Endometrial microvascular endothelial cells (primary cell): ENCODE measurements around the gene IRF5. TPM values are rescaled to one million over a fixed set of nuclear protein-coding genes. Genes with fewer than 3 reads are reported as not detected.
"Not testable (repeated sequence)": the region's sequence is repeated elsewhere in the genome, so short reads cannot be mapped to it uniquely, and the experiment has no call there.

Experiments used
- in situ Hi-C: cut with HindIII; loops from 2 replicates; pipeline ENCODE4 v1.10.0; 2017; ENCODE audit warnings: low sequenced_read_pairs, low pct_unique_long_range_greater_than_20kb; ENCODE audit errors: inconsistent ontology term
- total RNA-seq: library from RNA; depleted of rRNA; stranded (reverse); fragments of >200 nt; gene quantifications from one replicate; pipeline ENCODE4 v1.2.3, GENCODE V29; 2015; ENCODE audit errors: inconsistent ontology term

Gene IRF5
- total RNA-seq, 1 donor from 2014 or later = 1.9 TPM

DNA sequence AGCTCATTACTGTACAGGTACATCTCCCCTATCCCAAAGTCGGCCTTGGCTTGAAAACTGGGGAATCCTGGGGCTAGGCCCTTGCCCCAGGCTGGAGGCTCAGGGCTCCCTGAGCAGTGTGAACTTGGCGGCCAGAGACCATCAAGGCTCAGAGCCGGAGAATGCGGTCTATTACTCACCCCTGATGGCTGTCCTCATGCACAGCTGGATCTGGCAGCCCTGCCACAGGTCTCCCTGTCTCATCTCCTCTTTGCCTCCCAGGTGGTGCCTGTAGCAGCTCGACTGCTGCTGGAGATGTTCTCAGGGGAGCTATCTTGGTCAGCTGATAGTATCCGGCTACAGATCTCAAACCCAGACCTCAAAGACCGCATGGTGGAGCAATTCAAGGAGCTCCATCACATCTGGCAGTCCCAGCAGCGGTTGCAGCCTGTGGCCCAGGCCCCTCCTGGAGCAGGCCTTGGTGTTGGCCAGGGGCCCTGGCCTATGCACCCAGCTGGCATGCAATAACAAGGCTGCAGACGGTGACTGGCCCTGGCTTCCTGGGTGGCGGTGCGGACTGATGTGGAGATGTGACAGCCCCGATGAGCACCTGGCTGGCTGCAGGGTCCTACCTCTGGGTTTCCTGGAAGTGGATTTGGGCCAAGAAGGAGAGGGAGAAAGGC is 10.7 kb downstream of the IRF5 start:
- in situ Hi-C loops = no loop called here

DNA sequence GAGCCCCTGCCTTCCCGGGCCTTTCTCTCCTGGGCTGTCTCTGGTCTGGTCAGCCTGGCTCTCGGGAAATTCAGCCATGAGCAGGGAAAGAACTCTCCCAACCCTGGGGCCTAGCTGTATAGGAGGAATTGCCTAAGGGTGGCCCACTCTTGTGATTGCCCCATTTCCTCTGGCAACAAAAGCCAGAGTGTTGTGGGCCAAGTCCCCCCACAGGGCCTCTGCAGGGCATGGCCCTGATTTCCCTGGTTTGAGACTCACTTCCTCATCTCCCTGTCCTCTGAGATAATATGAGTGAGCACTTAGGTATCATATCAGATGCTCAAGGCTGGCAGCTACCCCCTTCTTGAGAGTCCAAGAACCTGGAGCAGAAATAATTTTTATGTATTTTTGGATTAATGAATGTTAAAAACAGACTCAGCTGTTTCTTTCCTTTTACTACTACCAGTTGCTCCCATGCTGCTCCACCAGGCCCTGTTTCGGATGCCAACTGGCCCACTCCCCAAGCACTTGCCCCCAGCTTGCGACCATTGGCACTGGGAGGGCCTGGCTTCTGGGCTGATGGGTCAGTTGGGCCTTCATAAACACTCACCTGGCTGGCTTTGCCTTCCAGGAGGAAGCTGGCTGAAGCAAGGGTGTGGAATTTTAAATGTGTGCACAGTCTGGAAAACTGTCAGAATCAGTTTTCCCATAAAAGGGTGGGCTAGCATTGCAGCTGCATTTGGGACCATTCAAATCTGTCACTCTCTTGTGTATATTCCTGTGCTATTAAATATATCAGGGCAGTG is 11.4 kb downstream of the IRF5 start:
- in situ Hi-C loops = no loop called here

DNA sequence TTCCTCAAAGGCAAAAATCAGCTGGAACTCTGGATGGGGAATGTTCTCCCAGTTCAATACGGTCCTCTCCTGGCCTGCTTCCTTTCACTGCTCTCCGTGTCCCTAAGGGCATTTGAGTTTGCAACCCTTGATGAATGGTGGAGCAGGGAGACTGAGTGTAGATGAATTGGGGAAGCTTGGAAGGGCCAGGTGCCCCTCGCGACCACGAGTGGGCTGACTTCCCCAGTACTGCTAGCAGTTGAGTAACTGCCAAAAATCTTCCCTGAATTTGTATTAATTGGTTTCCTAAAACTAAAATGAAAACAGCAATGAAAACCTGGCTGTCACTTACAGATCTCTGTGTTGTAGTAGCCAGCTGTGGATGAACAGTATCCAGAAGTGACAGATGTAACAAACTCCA is 13.6 kb downstream of the IRF5 start:
- in situ Hi-C loops = no loop called here

DNA sequence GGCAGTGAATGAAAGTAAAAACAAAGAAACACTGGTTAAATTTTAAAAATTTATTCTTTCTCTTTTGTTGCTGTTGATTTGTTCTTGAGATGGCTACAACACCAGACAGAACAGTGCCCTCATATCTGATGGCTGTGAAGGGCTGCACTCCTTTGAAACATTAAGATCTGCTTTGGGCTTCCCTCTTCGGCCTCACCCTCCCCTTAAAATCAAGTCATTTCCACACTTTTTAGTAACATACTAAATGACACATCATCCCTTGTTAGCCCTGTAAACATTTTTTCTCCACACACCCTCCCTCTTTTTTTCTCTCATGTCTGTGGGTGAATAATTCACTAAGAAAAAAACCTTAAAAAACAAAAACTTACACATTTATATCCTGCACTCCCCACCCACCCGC is 16.4 kb downstream of the IRF5 start:
- in situ Hi-C loops = no loop called here

DNA sequence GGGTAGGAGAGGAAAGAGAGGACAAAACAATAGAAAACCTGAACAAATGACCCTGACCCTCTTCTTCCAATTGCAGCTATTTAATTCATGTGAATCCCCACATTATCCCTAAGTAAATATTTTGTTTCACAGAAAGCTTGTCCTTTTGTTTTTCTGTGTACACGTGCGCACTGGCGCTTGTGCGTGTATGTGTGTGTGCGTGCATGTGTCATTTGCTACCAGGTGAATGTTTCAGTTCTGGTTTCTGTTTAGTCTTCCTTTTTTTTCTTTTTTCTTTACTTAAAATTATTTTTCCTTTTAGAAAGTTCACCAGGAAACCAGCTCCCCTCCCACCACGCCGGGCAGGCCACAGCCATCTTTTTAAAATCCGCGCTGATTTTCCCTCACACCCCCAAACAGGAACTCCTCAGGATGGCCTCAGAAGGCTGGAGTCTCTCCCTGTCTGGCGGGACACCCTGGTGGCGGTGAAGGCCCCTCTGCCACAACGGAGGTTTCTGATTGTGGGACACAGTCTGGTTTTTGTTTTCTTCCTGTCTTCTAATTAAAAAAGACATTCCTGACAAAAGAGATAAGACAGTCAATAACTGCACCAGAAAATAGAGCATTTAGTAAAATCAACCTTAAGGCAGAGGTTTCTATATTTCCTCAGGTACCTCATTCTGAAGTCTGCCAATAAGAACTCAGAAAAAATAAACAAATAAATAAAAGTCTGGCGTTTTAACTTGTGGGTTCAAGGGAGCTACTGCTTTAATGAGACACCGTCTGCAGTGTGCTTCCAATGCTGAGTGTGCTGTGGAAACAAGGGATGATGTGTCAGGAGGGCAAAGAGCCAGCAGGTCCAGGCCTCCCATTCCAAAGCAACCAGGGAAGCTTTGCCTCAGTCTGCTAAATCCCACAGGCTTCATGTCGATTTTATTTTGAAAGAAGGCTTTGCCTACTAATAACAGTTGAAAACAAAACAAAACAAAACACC is 17.4 kb downstream of the IRF5 start:
- in situ Hi-C loops = no loop called here

DNA sequence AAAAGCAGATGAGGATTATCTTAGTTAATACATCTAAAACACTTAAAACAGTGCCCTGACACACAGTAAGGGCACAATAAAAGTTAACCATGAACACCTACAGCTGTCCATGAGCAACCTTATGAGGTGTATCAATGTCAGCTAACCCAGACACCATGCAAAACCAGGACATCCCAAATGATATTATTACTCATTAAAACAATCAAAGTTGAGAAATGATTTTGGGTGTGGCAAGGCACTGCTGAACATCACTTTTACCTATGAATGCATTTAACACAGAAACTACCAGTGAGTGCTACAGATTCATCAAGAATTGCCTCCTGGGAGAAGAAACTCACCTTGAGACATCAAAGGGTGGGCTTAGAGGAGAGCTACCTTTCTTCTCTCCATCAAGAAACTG is 18.3 kb downstream of the IRF5 start:
- in situ Hi-C loops = no loop called here

DNA sequence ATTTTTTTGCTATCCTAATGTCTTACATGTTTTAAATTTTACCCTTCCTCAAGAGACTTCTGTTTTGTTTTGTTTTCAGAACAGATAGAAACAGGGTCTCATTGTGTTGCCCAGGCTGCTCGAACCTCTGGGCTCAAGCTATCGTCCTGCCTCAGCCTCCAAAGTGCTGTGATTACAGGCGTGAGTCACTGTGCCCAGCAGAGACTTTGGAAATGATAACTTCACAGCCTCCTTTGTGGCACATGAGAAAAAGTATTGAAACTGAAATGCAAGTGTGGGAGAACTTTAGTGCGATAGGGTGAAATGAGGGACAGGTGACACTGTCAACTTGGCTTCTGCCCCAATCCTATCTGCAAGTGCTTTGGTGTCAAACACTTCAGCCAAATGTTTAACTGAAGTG is 21.6 kb downstream of the IRF5 start:
- in situ Hi-C loops = no loop called here

DNA sequence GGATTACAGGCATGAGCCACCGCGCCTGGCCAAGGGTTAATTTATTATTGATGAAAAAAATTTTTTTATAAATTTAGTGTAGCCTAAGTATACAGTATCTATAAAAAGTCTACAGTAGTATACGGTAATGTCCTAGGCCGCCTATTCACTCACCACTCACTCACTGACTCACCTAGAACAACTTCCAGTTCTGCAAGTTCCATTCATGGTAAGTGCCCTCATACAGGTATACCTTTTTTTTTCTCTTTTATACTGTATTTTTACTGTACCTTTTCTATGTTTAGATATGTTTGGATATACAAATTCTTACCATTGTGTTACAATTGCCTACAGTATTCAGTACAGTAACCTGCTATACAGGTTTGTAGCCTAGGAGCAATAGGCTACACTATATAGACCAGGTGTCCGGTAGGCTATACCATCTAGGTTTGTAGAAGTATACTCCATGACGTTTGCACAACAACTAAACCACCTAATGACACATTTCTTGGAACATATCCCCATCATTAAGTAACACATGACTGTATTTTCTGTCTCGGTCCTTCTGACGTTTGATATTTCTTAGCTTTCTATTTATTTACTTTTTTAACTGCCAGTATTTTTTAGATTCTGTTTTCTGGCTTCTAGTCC is 23.4 kb downstream of the IRF5 start:
- in situ Hi-C loops = no loop called here

DNA sequence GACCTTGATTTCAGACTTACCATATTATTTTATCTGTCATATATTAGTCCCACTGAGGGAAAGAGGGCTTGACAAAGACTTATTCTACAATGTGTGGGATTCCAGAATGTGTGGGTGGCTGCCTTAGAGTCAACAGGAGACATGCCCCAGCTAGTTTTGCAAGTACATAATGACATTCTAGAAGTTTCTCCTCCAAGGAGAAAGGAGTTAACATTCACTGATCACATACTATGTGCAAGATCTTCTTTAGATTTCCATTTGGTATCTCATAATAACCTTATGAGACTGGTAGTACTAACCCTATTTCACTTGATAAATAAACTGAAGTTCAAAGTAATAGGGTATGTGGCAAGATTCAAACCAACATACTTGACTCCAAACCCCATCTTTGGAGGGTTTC is 25.2 kb downstream of the IRF5 start:
- in situ Hi-C loops = no loop called here

DNA sequence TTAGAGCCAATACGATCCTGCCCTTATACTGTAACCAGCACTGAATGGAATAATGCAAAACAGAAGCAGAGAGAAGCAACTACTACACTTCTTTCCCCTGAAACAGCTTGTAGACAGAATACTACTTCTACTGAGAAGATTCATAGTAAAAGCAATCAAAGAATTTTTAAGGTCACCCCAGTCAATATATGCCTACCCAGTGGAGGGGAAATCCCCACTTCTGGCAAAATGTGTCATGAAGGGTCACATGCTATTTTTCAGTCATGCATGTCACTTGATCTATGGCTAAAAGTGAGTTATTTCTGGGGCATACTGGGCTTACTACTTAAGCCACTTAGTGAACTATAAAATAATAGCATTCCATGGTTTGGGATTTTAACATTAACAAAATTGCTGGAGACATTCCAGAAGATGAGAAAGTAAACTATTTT is 25.6 kb downstream of the IRF5 start:
- in situ Hi-C loops = no loop called here

DNA sequence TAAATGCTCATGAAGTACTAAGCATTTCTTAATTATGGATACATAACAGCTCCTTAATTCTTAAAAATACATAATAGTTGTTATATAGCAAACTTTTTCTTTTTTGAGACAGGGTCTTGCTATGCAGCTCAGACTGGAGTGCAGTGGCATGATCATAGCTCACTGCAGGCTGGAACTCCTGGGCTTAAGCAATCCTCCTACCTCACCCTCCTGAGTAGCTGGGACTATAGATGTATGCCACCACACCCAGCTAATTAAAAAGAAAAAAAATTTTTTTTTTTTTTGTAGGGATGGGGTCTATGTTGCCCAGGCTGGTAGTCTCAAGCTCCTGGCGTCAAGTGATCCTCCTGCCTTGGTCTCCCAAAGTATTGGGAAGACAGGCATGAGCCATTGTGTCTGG is 30.9 kb downstream of the IRF5 start:
- in situ Hi-C loops = no loop called here

DNA sequence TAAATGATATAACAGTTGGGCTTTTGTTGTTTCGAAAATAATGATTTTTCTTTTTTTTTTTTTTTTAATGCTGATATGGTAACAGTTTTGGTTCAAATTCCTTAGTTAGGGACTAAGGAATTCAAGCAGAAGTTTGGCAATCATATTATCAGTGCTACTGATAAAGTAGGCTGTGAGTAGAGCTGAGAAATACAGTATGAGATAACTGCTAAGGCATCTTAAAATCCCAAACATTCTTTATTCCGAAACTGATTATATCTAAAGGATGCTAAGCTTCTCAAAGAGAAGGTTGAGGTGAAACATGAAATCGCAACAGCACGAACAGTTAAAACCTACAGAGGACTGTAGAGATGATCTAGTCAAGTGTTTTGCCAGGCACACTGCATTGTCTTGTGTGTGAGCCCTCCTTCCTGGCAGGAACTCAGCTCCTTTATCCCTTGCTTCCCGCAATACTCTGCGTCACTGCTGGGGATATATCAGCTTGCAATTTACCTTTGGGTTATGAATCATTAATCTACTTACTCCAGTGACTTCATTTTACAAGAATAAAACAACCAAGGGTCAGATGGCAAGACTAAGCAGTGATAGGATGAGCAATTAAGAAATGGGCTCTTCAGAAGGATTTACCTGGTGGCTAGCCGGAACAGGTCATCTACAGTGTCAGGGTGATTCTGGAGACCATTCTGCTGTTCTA is 36.7 kb downstream of the IRF5 start:
- in situ Hi-C loops = no loop called here

DNA sequence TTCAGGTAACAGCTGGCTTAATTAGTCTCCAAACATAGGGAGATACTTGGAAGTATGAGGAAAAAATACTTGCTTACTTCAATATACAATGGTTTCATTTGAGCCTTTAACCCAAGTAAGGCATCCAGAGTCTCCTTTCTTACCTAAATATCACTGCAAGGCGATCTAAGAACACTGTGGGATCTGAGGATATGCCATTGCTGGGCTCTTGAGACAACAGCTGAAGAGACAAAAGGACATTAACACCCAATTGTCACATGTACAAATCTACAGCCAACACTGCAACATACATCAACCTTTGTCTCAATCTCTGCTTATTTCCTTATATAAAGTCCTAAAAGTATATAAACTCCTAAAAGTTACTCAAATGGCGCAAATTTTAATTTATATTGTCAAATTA is 44.4 kb downstream of the IRF5 start:
- in situ Hi-C loops = no loop called here

DNA sequence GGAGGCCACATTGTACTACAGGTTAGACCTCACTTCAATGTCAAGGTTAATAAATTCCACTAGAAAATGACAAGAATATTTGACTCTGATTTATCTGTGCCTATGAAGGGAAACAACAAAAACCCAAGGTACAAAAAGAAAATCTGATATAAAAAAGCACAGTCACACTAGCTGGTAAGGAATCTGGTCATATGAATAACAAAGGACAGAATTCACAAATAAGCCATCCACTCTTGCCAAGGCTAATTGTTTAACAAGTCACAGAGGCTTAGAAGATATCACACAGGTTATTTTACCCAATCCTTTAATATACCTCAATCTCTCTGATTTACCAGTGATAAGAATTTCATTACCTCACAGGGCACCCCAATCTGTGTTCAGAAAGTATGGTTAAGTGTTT is 47.9 kb downstream of the IRF5 start:
- in situ Hi-C loops = no loop called here

DNA sequence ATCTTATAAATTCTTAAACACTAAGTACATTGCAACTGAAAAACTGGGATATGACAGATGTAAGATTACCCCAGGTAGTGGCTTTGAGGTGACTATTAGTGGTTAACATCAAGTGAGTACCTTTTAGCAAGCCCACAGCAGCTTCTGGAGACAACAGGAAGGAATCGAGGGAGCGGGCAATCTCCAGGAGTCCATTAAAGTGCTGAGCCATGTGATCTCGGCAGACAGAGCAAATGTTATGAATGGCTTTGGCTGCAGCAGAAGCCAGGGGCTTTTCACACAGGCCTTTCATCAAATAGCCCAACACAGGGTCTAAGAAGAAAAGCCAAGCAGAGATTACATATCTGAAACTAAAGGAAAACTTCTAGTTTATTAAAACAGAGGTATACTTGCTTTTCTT is 48.9 kb downstream of the IRF5 start:
- in situ Hi-C loops = no loop called here

DNA sequence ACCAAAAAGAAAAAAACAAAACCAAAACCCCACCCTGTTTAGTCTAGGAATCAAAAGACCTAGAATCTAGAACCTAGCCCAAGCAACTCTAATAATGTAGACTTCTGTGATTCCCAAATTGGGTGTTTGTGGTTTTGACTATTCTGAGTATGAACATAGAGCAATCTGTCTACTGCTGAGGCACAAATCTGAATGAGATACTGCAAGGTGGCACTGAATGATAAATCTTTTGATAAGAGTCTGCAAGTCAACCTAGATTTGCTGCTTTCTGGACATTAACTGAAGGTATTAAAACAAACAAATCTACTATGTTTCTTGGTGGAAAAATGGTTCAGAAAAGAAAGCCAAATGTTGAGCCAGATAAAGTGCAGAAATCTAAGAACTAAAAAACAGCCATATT is 50.6 kb downstream of the IRF5 start:
- in situ Hi-C loops = no loop called here

DNA sequence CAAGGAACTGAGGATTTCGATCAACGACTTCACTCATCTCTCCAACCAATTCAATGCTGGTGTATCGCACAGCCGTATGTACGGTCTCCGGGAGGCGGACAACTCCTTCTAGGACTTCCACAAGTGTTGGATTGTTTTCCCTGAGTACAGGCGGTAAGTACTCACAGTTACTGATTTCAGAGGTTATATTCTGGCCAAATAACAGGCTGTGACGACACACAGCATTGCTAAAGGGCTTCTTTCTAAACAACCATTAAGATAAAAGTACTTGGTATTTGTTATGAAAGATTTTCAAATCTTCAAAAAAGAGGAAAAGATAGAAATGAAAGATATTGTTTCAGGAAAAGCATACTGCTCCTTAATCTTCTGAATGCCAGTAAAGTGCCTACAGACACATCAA is 52.2 kb downstream of the IRF5 start:
- in situ Hi-C loops = no loop called here

DNA sequence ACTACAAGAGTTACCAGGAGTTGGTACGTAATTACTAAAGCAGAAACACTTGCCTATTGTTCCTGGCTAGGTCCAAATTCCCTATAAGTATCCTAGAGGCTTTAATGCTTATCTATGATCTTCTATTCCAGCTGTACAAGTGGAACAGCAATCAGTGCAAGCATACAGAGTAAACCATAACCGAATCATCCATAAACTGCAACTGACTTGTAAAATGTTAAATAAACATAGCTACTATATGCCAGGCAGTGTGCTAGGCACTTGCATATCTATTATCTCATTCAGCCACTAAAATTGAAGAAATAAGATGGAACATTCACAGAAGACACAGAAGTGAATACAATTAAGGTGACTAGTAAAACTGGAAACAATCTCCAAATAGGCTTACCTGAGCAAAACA is 55.7 kb downstream of the IRF5 start:
- in situ Hi-C loops = no loop called here

DNA sequence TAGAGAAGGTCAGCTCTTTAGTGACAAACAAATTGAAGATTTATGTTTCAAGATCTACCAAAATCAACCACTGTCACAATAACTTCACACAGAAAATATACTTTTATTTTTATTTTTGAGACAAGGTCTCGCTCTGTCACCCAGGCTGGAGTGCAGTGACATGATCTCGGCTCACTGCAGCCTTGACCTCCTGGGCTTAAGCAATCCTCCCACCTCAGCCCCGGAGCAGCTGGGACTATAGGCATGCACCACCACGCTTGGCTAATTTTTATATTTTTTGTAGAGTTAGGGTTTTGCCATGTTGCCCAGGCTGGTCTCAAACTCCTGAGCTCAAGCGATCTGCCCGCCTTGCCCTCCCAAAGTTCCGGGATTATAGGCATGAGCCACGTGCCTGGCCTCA is 56.8 kb downstream of the IRF5 start:
- in situ Hi-C loops = not testable (repeated sequence)
